Upper lobe of left lung (tissue), 6 donors: ENCODE measurements around the gene ARHGEF4. TPM values are rescaled to one million over a fixed set of nuclear protein-coding genes. Genes with fewer than 3 reads are reported as not detected.

Experiments
- ATAC-seq, 2 donors: fragments of 200-7000 bp; cut with Tn5 transposase; one replicate each; pipeline ENCODE4 v1.9.1; 2022; ENCODE audit warnings: mild to moderate bottlenecking in 2 of 2, moderate library complexity in 2 of 2; ENCODE audit not compliant: low FRiP score in 2 of 2
- DNase-seq, 2 donors: peaks; one replicate each; pipeline ENCODE4 v3.0.0-alpha.2; 2019 to 2020
- H3K27ac ChIP-seq, 4 donors: fragments of 200-600 bp; sonication (generic); one replicate each; pipeline ENCODE4 v1.5.1; 2016 to 2019
- H3K27me3 ChIP-seq, 4 donors: fragments of 200-600 bp; sonication (generic); one replicate each; pipeline ENCODE4 v1.5.1; 2017 to 2019
- H3K36me3 ChIP-seq, 4 donors: fragments of 200-600 bp; sonication (generic); one replicate each; pipeline ENCODE4 v1.5.1; 2016 to 2019
- H3K4me1 ChIP-seq, 4 donors: fragments of 200-600 bp; sonication (generic); one replicate each; pipeline ENCODE4 v1.5.1; 2018 to 2019
- H3K4me3 ChIP-seq, 4 donors: fragments of 200-600 bp; sonication (generic); one replicate each; pipeline ENCODE4 v1.5.1; 2017 to 2019; ENCODE audit warnings: mild to moderate bottlenecking in 2 of 4, moderate library complexity in 1 of 4
- H3K9me3 ChIP-seq, 4 donors: fragments of 200-600 bp; sonication (generic); one replicate each; pipeline ENCODE4 v1.5.1; 2018 to 2019
- CTCF ChIP-seq, 6 experiments: fragments of 450-650 bp in 4 of 6; fragments of 200-600 bp in 2 of 6; sonication (generic) in 2 of 6; IDR thresholded peaks; one replicate each; pipeline ENCODE4 v1.5.1; 2016 to 2019; ENCODE audit warnings: antibody characterized with exemption in 6 of 6
- EP300 ChIP-seq, 4 donors: sonication (generic); formaldehyde crosslinking; IDR thresholded peaks; one replicate each; pipeline ENCODE4 v1.5.1; 2017; ENCODE audit warnings: antibody characterized with exemption in 4 of 4, control low read depth in 2 of 4
- POLR2A ChIP-seq, 4 donors: fragments of 450-650 bp; IDR thresholded peaks; one replicate each; pipeline ENCODE4 v1.5.1; 2016 to 2017; ENCODE audit warnings: antibody characterized with exemption in 4 of 4, mild to moderate bottlenecking in 2 of 4
- POLR2AphosphoS5 ChIP-seq, 2 donors: sonication (generic); formaldehyde crosslinking; IDR thresholded peaks; one replicate each; pipeline ENCODE4 v1.5.1; 2017; ENCODE audit warnings: antibody characterized with exemption in 2 of 2
- WGBS, 2 donors: methylation state at CpG; one replicate each; pipeline ENCODE4 v1.1.5; 2017 to 2018; 5-methylcytosine and 5-hydroxymethylcytosine counted together
- total RNA-seq, 6 donors: library from RNA; depleted of rRNA in 4 of 6; stranded (reverse); fragments of >200 nt in 4 of 6; gene quantifications; one replicate each; pipeline versions ENCODE4 v1.1.0 to v1.2.1, GENCODE V29; 2016 to 2021
- donor health status: DM: no; HTN: no; CAD: no; lungs with moderate emphysema.
- donor health status: DM: no; HTN: yes; CAD: no; lungs with severe emphysema.

The ARHGEF4 gene
- total RNA-seq, 6 donors from 2014 or later = 10.1 to 101 (median 22.5) TPM

GRCh38 chr2:130981667-130982066 is 145.0 kb downstream of the ARHGEF4 start:
- ATAC-seq = no peak
- TF ChIP-seq CTCF (IDR thresholded peaks at IDR 0.05) (no peak), POLR2AphosphoS5 (IDR thresholded peaks at IDR 0.05) (no peak), POLR2A (IDR thresholded peaks at IDR 0.05) (no peak), EP300 (IDR thresholded peaks at IDR 0.05) (no peak)
- Histone ChIP-seq H3K36me3 (no peaks in the 10 kb centered on the region), H3K9me3 (peaks cover 0 to 7% (median 4%) of the 10 kb centered on the region in 4 donors), H3K4me1 (peaks cover 0 to 3% (median 0%) of the 10 kb centered on the region in 4 donors), H3K27me3 (no peaks in the 10 kb centered on the region), H3K4me3 (no peak overlapping the region), H3K27ac (no peak overlapping the region)
- DNase-seq = no peak
- 85 to 100% methylated on average over 1 of the region's 1 CpG for WGBS, 2 donors

GRCh38 chr2:130985206-130985780 is 148.6 kb downstream of the ARHGEF4 start:
- DNase-seq = no peak
- no peak for ATAC-seq
- Histone ChIP-seq H3K36me3 (no peaks in the 10 kb centered on the region), H3K4me3 (no peak overlapping the region), H3K27me3 (no peaks in the 10 kb centered on the region), H3K27ac (no peak overlapping the region), H3K4me1 (peaks cover 0 to 3% (median 0%) of the 10 kb centered on the region in 4 donors), H3K9me3 (no peaks in the 10 kb centered on the region)
- 69 to 80% methylated on average over 4 of the region's 4 CpGs for whole genome bisulfite sequencing, 2 donors
- TF ChIP-seq POLR2A (IDR thresholded peaks at IDR 0.05) = no peak
- TF ChIP-seq EP300 (IDR thresholded peaks at IDR 0.05) = no peak
- TF ChIP-seq POLR2AphosphoS5 (IDR thresholded peaks at IDR 0.05) = no peak
- no peak for TF ChIP-seq CTCF (IDR thresholded peaks at IDR 0.05)

GRCh38 chr2:130985831-130986649 is 149.3 kb downstream of the ARHGEF4 start:
- WGBS, 2 donors = 88 to 95% methylated on average over 11 to 15 of the region's 15 CpGs
- ATAC-seq = peak in 1 of 2 donors; percentile 37
- DNase-seq = no peak
- no peaks in the 10 kb centered on the region for H3K9me3 ChIP-seq
- no peak overlapping the region for H3K4me3 ChIP-seq
- no peak overlapping the region for H3K27ac ChIP-seq
- H3K36me3 ChIP-seq = no peaks in the 10 kb centered on the region
- no peaks in the 10 kb centered on the region for H3K27me3 ChIP-seq
- TF ChIP-seq POLR2A (IDR thresholded peaks at IDR 0.05) = no peak
- no peak for TF ChIP-seq POLR2AphosphoS5 (IDR thresholded peaks at IDR 0.05)
- no peak for TF ChIP-seq EP300 (IDR thresholded peaks at IDR 0.05)
- no peak for TF ChIP-seq CTCF (IDR thresholded peaks at IDR 0.05)
- H3K4me1 ChIP-seq = peaks cover 0 to 3% (median 0%) of the 10 kb centered on the region in 4 donors

GRCh38 chr2:130986890-130987493 is 150.3 kb downstream of the ARHGEF4 start:
- Histone ChIP-seq H3K9me3 (no peaks in the 10 kb centered on the region), H3K27ac (no peak overlapping the region), H3K4me1 (peaks cover 0 to 3% (median 0%) of the 10 kb centered on the region in 4 donors), H3K4me3 (no peak overlapping the region), H3K27me3 (no peaks in the 10 kb centered on the region), H3K36me3 (no peaks in the 10 kb centered on the region)
- 87 to 92% methylated on average over 7 to 11 of the region's 11 CpGs for WGBS, 2 donors
- peak in 1 of 2 donors; percentile 46 for ATAC-seq
- DNase-seq = no peak
- TF ChIP-seq POLR2A (IDR thresholded peaks at IDR 0.05) (no peak), POLR2AphosphoS5 (IDR thresholded peaks at IDR 0.05) (no peak), CTCF (IDR thresholded peaks at IDR 0.05) (no peak)
